ENCODE measurements around the gene SLC16A12. TPM values are rescaled to one million over a fixed set of nuclear protein-coding genes. Genes with fewer than 3 reads are reported as not detected.

Gene SLC16A12
- total and polyA plus RNA-seq, 2 donors (not counting 3 experiments of a cell fraction or from before 2014, with no cell fraction given): not detected

- ChIA-PET POLR2A (no interaction called here), CTCF (no interaction called here)
- Histone ChIP-seq H3K4me2 (ENCODE audit: insufficient read depth, low read length) (no peak overlapping the region), H3K9ac (replicated peaks; ENCODE audit: extremely low read depth, insufficient read depth, low read length) (no peak overlapping the region), H4K20me1 (replicated peaks; ENCODE audit: control insufficient read depth, extremely low read depth, insufficient read depth, low read length) (no peaks in the 10 kb centered on the region), H3K9me1 (replicated peaks; ENCODE audit: control insufficient read depth, extremely low read depth, insufficient read depth, low read length) (no peaks in the 10 kb centered on the region), H3K4me3 (replicated peaks in 1 of 3; ENCODE audit: insufficient read depth in 1 of 3, low read depth in 1 of 3, low read length in 3 of 3) (no peak overlapping the region), H2AFZ (ENCODE audit: low read depth, low read length) (no peak overlapping the region), H3K27ac (ENCODE audit: insufficient read depth, low read depth, low read length) (no peak overlapping the region), H3K27me3 (ENCODE audit: control insufficient read depth in 2 of 2, insufficient read depth in 2 of 2, low read length in 2 of 2) (no peaks in the 10 kb centered on the region), H3K79me2 (ENCODE audit: control insufficient read depth, insufficient read depth, low read length) (no peaks in the 10 kb centered on the region), H3K9me3 (replicated peaks; ENCODE audit: control insufficient read depth, insufficient read depth, low read length) (no peaks in the 10 kb centered on the region), H3K4me1 (ENCODE audit: control insufficient read depth, extremely low read depth, insufficient read depth, low read length) (no peaks in the 10 kb centered on the region), H3K36me3 (ENCODE audit: control insufficient read depth in 2 of 2, extremely low read depth in 1 of 2, insufficient read depth in 2 of 2, low read length in 2 of 2) (no peaks in the 10 kb centered on the region)
- intact Hi-C loops (cut with micrococcal nuclease): no loop called here
- no peak for TF ChIP-seq EZH2 (IDR thresholded peaks at IDR 0.05; ENCODE audit: borderline replicate concordance, low read depth, low read length, severe bottlenecking)
- no peak for TF ChIP-seq POLR2A (IDR thresholded peaks at IDR 0.05; ENCODE audit: low read depth, low read length)
- TF ChIP-seq, protein P1, sequence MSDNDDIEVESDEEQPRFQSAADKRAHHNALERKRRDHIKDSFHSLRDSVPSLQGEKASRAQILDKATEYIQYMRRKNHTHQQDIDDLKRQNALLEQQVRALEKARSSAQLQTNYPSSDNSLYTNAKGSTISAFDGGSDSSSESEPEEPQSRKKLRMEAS (IDR thresholded peaks at IDR 0.05; ENCODE audit: insufficient read depth, insufficient read length): no peak
- no peak for TF ChIP-seq FOS (IDR thresholded peaks at IDR 0.05; ENCODE audit: borderline replicate concordance, insufficient read depth, low read length)
- TF ChIP-seq POLR2AphosphoS5 (IDR thresholded peaks at IDR 0.05; ENCODE audit: insufficient read depth, low read depth, low read length): no peak
- TF ChIP-seq JUN (IDR thresholded peaks at IDR 0.05; ENCODE audit: borderline replicate concordance, insufficient read depth, insufficient read length, low read depth): no peak
- TF ChIP-seq GATA2 (IDR thresholded peaks at IDR 0.05; ENCODE audit: insufficient read depth, insufficient read length, low read depth, low read length): no peak
- TF ChIP-seq CTCF (IDR thresholded peaks at IDR 0.05; ENCODE audit: extremely low read depth in 1 of 2, insufficient read depth in 1 of 2, low read depth in 1 of 2, low read length in 2 of 2): no peak
- TF ChIP-seq MYC (IDR thresholded peaks at IDR 0.05; ENCODE audit: low read depth, low read length): no peak
- FAIRE-seq (no peak), DNase-seq (ENCODE audit: low read depth, low spot score) (no peak)
- dilution Hi-C loops (cut with MboI; ENCODE audit: extremely low pct_ligation_motif_present, low sequenced_read_pairs): no loop called here
- BruUV-seq (replicated peaks): no TSS peak
These were observed 29.6 kb downstream of the SLC16A12 start for GRCh38 chr10:89505640-89506275.

Measured in endothelial cell of umbilical vein (primary cell).